ENCODE data around the gene BMPR1B.

DNA sequence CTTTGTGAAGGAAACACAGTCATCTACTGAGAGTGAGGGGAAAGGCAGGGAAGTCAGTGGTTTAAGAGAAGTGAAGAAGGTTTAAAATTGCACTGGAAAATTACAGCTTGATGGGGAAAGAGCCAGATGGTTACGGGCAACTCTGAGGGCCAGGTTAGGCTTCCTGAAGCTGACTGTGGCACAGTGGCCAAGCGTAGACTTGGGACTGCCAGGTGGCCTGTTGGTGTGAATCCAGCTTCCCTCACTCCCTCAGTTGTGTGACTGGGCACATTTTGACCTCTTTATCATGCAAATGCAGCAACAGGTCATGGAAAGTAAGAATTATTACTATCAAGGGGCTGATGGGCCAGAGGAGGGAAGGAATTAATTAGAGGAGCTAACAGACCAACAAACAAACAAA is 400.9 kb downstream of the BMPR1B start:
- TF ChIP-seq CTCF (IDR thresholded peaks at IDR 0.05), result no peak
- TF ChIP-seq POLR2A (IDR thresholded peaks at IDR 0.05), result no peak
